CD4-positive, alpha-beta T cell treated with Interleukin-4 for 1 hour (primary cell): ENCODE measurements around the gene TMIGD2.

Experiments
- DNase-seq, 2 donors: peaks; one replicate each; pipeline ENCODE4 v3.0.0-alpha.2; 2020 to 2022

Gene TMIGD2

GRCh38 chr19:4326215-4326836 lies 24.1 kb upstream of the TMIGD2 start:
- no peak for DNase-seq

DNA sequence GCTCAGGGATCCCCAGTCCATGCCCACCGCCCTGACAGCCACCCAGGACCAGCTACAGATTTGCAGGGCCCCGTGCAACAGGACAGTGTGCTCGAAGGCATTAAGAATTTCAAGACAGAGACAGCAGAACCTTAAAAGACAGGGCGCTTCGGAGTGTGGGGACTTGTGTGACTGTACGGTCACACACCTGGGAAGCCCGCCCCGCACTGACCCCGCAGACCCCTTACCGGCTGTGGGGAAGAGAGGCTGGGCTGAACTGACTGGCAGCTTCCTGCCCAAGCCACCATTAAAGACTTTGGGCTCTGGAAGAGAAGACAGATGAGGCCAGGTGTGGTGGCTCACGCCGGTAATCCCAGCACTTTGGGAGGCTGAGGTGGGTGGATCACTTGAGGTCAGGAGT lies 22.0 kb upstream of the TMIGD2 start:
- no peak for DNase-seq

DNA sequence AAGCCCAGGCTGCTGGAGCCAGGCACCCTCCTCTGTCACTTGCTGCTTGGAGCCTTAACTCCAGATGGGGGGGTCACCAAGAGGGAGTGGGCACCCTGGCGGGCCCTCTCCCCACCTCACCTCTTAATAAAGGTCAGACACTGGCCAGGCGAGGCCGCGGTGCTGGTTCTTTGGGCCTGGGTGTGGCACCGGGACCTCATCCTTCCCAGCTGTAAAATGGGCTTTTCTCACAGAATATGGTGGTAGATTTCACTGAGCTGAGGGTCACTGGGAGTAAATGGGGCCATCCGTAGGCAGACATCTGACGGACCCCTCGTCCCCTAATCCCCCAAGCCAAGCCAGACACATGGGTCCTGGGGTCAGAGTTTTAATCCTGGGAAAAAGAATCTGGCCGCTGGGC lies 21.5 kb upstream of the TMIGD2 start:
- DNase-seq, result no peak

- no peak for DNase-seq
Observed at GRCh38 chr19:4322942-4323665, 20.9 kb upstream of the TMIGD2 start.

DNA sequence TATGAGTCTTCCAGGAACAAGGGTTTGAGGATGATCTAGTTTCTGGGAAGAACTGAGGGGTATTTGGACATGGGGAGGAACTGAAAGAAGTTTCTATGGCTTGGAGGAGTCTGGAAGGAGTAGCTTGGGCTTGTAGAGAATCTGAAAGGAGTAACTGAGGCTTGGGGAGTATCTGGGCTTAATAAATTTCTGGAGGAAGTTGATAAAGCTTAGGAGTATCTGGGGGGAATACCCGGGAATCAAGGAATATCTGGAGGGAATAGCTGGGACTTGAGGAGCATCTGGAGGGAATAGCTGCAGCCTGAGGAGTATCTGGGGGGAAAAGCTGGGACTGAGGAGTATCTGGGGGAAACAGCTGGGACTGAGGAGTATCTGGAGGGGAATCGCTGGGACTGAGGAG lies 18.2 kb upstream of the TMIGD2 start:
- DNase-seq, result no peak

DNA sequence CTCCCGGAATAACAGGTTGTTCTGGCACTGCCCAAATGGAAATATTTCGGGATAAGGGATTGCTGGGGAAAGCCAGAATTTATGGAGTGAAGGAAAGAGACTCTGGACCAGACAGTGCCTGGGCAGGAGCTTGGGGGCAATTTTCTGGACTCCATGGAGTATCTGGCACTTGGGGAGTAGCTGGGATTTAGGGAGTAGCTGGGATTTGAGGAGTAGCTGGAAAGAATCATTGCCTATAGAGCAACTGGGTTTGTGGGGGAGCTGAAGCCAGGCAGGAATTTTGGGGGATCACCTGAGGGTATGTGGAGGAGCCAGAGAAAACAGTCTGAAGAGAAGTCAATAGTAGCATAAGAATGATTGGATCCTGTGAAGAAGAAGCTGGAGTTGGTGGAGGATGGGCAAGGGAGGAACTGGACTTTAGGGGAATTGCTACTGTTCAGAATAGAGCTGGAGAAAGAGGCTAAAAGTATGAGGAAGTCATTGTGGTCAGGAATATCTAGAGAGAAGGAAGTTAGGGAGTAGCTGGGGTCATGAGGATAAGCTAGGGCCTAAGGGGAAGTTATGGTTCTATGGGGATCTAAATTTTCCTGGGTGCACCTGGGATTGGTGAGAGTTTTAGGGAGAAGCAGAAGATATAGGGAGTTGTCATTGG lies 17.0 kb upstream of the TMIGD2 start:
- DNase-seq, result no peak

DNA sequence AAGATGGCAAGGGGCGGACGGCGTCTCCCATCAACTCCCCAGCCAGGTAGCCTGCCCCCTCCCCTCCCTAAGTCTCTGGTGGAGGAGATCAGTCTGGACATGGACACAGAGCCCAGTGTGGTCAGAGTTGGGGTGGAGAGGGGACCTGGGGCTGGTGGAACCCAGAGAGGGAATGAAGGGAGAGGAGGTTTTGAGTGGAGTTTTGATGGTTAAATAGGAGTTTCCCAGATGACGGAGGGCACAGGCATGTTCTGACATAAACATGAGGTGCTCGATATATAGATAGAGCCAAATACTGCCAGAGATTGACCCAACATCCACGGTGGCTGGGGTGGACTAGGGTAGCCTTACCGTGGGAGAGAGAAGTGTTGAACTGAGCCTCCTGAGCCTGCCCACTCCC lies 16.3 kb upstream of the TMIGD2 start:
- DNase-seq, result no peak

DNA sequence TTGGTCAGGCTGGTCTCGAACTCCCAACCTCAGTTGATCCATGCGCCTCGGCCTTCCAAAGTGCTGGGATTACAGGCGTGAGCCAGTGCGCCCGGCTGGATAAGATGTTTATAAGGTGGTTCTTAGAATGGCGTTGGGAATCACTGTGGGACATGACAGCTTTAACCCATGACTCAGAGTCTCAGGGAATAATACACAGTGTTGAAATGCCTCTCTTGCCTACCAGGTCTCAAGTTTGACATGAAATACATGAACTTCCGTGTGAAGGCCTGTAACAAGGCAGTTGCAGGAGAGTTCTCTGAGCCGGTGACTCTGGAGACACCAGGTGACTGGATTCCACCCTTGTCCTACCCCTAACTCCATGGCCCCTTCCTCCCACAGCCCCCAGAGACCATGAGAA lies 14.8 kb upstream of the TMIGD2 start:
- no peak for DNase-seq

GRCh38 chr19:4313847-4314490 lies 11.8 kb upstream of the TMIGD2 start:
- no peak for DNase-seq

DNA sequence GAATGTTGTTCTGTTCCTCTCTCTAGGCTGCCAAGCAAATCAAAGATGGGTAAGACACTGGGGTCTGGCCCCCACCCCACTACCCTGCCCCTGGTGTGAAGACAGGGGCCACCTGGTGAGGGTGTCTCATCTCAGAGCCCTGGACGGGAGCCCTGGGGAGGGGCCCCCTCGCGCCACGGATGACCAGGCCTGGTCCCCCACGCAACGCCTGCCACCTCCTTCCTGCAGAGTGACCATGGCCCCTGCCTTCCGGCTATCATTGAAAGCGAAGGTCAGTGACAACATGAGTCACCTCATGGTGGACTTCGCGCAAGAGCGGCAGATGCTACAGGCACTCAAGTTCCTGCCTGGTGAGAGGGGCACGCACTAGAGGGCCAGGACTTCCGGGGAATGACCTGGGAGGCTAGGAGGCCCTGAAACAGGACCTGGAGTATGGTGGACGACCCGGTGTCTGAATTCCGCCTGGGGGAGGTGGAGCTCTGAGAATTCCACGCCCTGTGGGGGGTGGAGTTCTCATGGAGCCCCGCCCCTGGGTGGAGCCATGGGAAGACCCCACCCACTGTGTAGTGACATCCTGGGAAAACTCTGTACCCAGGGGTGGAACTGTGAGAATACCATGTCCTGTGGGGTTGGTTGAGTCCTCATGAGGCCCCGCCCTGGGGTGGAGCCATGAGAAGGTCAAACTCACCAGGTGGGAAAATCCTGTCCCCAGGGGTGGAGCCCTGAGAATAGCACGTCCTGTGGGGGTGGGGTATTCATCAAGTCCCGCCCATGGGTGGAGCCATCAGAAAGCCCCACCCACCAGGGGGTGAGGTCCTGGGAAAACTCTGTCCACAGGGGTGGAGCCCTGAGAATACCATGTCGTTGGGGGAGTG lies 8.3 kb upstream of the TMIGD2 start:
- DNase-seq, result no peak

- no peak for DNase-seq
Observed at GRCh38 chr19:4305659-4306058, 3.5 kb upstream of the TMIGD2 start.

DNA sequence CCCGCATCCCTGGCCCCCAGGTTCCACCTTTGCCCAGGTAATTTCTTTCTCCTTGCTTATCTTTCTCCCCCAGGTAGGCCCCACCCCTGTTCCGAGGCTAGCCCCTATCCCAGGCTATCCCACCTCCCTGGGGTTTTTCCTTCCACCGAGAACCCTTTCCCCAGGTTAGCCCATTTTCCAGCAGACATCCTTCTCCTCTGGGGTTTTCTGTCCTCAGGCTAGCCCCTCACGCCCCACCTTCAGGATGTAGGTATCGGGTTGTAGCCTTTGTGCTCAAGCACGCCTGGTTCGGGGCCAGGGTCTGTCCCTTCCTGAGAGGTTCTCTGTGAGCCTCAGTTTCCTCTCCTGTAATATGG lies 3.0 kb upstream of the TMIGD2 start:
- no peak for DNase-seq

DNA sequence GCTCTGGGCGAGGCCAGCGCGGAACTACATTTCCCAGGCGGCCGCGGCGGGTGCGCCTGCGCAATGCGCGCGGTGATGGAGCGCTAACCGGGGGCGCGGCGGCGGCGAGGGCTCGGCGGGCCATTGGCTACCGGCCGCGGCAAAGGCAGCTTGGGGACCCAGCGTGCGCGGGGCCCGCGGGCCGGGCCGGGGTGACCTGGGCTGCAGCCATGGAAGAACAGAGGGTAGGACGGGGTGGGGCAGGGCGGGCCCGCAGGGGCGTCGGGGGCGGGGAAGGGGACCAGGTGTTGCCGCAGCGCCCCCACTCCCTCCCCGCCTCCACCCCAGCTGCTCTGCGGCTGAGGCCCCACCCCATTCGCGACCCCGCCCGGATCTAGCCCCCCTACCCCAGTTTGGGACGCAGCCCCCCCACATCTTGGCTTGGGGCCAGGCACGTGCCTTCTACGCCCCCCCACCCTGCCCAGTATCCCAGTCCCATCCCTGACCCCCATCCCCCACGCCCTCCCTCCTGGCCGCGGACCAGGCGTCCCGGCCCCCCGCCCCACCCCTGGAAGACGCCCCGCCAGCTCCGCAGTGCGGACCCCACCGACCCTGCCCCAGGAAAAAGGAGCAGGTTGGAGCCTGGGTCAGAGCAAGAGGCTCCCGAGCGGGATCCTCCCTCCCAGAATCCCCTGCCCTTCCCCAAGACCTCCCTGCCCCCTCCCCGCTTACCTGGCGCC lies 2.5 kb upstream of the TMIGD2 start, which contains the start of gene FSD1:
Gene FSD1 (plus strand): TSS at position 61 of the 719 bp plus-strand sequence. CDS start 149 bp downstream, at position 210.
- peak; percentile 55 to 63 for DNase-seq

DNA sequence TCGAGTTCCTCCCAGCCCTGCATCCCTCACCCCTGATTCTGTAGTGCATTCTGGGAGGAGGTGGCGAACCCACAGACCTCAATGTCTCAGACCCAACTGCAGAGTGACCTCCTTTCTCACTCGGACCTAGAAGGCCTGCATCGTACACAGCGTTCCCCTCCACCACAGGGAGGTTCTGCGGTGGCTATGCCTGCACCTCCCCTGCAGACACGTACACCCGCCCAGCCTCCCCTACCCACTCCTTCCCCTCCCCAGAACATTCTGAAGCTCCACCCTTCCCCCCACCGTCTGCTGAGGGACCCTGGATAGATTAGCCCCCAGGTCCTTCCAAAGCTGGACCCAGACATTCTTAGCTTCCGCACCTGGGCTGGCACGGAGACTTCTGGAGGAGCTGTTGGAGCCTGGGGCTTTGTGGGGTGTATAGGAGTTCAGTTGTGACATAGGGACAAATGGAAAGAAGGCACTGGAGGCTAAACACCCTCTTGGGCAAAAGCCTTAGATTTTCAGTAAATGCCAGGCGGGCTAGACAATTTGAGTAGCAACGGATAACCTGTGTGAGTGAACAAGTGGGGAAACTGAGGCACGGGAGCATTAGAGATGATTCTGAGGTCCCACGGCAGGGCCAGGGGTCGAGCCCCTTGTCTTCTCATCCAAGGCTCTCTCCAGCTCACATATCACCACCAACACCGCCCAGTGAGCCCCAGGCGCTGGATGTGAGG lies 1.8 kb upstream of the TMIGD2 start:
- DNase-seq, result peak in 1 of 2 donors; percentile 31

DNA sequence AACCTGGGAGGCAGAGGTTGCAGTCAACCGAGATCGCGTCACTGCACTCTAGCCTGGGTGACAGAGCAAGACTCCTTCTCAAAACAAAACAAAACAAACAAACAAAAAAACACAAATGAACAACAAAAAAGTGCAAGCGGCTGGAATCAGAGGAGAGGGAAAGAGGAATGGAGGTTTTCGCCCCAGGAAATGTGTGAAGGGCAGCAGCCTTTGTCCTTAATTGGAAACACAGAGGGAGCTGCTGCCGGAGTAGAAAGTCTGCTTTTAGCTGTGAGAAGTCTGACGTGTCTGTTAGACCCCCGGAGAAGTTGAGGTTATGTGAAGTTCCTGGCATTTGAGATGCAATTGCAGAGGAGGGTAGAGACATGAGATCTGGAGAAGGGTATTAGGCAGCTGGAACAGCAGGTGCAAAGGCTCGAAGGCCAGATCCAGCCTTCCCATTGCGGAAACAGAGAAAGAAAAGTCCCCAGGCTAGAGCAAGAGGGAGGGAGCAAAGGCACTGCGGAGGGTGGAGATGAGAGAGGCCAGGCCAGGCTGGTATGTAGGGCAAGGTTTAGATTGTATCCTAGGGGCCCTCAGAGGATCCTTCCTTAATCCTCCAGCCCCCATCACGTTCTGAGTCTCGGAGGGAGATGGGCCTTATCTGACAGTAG lies 473 bp downstream of the TMIGD2 start:
- no peak for DNase-seq

- no peak for DNase-seq
Observed at GRCh38 chr19:4300589-4300988, 1.6 kb downstream of the TMIGD2 start.

- no peak for DNase-seq
Observed at GRCh38 chr19:4298810-4299550, 3.2 kb downstream of the TMIGD2 start.

GRCh38 chr19:4297901-4298809 lies 4.0 kb downstream of the TMIGD2 start:
- no peak for DNase-seq
